Activated CD4-positive, alpha-beta T cell treated with anti-CD3 and anti-CD28 coated beads for 48 hours (primary cell): ENCODE results near the gene OIP5.
"Not testable (repeated sequence)": the region's sequence is repeated elsewhere in the genome, so short reads cannot be mapped to it uniquely, and the experiment has no call there.

Experiments
- DNase-seq: peaks from one replicate; pipeline ENCODE4 v3.0.0-alpha.2; 2020

OIP5 gene

DNA sequence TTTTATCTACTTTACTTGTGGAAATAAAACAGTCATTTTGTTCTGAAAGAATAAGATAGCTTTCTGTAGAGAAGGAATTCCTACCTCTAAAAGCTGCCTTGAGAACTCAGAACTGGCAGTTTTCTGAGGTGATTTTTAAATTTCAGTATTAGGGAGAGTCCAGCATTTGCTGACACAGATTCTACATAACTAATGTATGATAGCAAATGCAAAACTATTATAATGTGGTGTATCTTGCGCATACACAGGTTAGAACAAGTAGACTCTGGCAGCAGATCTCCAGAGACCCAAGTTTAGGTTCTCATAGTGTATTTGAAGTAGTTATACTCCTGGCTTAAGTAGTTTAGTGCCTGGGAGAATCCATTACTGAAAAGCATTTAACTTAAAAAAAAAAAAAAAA lies 30.8 kb downstream of the OIP5 start:
- no peak for DNase-seq

DNA sequence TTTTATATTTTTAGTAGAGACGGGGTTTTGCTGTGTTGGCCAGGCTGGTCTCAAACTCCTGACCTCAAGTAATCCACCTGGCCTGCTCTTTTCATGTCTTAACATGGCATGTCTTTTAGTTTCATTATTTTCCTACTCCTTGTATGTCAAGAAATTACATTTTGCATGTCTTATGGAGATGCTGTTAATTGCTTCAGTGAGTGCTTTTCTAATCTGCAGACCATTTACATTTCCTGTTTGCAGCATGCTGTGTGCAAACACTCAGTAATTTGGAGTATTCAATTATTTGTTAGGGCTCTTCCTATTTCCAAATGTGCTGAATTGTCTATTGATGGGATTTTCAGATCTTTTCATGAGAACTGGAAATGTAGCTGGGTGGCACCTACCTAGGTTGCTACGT lies 31.3 kb downstream of the OIP5 start:
- not testable (repeated sequence) for DNase-seq

DNA sequence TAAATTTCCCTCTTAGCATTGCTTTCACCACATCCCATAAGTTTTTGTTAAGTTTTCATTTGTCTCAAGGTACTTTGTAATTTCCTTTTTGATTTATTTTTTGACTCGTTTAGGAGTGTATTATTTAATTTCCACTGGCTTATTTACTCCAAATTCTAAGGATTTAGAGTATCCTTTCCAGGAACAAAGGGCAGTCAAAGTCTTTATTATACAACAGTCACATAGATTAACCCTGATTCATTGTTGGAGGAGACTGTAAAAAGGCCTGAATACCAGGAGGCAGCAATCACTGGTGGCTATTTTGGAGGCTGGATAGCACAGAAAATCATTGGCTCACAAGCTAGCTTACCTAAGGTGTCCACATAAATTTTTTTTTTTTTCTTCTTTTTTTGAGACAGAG lies 39.9 kb downstream of the OIP5 start:
- DNase-seq: no peak

DNA sequence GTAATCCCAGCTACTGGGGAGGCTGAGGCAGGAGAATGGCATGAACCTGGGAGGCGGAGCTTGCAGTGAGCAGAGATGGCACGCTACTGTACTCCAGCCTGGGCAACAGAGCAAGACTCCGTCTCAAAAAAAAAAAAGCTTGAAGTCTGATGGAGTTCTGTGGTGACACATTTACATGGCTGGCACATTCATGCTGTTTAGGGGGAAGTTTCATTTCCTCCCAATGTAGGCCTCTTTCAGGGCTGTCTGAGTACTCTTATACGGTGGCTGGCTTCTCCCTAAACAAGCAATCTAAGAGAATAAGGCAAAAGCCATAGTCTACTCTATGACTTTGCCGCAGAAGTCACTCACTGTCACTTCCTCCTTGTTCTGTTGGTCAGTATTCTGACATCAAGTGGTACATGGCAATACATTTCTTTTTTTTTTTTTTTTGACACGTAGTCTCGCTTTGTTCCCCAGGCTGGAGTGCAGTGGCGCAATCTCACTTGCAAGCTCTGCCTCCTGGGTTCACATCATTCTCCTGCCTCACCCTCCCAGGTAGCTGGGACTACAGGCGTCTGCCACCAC lies 41.2 kb downstream of the OIP5 start:
- DNase-seq: no peak

DNA sequence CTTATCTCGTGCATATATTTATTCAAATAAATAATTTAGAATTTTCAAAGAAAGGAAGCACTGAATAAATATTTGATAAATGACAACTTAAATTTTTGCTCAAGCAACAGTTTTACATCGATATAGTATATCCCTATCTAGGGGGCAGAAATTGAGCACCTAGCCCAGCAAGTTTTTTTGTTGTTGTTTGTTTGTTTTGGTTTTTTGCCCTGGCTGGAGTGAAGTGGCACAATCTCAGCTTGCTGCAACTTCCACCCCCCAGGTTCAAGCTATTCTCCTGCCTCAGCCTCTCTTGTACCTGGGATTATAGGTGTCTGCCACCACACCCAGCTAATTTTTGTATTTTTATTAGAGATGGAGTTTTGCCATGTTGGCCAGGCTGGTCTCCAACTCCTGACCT lies 42.4 kb downstream of the OIP5 start:
- DNase-seq: no peak

DNA sequence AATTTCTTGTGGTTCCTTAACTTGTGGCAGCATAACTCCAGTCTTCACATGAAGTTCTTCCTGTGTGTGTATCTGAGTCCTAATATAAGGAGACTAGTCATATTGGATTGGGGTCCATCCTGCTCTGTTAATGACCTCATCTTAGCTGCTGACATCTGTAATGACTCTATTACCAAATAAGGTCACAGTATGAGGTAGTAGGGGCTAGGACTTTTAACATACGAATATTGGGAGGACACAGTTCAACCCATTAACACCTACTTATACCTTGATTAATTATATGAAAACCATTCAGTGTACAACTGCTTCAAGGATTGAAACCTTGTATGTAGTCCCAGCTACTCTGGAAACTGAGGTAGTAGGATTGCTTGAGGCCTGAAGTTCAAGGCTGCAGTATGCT lies 43.9 kb downstream of the OIP5 start:
- DNase-seq: no peak

DNA sequence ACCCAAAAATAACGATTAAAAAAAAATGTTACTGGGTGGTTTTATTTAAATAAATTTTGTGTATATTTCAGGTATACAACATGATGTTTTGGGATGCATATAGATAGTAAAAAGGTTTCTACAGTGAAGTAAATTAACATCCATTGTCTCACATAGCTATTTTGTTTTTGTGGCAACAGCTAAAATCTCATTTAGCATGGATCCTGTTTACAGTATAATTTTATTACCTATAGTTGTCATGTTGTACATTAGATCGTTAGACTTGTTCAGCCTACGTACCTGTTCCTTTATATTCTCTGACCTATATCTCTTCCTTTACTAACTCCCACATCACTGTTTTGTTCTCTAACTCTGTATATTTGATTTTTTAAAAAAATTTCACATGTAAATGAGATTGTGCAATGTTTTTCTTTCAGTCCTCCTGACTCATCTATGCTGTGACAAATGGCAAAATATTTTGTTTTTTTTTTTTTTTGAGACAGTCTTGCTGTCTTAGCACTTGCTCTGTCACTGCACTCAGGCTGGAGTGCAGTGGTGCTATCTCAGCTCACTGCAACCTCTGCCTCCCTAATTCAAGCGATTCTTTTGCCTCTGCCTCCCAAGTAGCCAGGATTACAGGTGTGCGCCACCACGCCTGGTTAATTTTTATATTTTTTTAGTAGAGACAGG lies 45.6 kb downstream of the OIP5 start:
- DNase-seq: no peak

DNA sequence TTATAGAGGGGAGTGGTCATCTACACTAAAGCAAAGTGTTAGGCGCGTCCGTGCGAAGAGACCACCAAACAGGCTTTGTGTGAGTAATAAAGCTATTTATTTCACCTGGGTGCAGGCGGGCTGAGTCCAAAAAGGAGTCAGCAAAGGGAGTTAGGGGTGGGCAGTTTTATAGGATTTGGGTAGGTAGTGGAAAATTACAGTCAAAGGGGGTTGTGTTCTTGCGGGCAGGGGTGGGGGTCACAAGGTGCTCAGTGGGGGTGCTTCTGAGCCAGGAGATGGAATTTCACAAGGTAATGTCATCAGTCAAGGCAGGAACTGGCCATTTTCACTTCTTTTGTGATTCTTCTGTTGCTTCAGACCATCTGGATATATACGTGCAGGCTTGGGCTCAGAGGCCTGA lies 47.1 kb downstream of the OIP5 start:
- no peak for DNase-seq

DNA sequence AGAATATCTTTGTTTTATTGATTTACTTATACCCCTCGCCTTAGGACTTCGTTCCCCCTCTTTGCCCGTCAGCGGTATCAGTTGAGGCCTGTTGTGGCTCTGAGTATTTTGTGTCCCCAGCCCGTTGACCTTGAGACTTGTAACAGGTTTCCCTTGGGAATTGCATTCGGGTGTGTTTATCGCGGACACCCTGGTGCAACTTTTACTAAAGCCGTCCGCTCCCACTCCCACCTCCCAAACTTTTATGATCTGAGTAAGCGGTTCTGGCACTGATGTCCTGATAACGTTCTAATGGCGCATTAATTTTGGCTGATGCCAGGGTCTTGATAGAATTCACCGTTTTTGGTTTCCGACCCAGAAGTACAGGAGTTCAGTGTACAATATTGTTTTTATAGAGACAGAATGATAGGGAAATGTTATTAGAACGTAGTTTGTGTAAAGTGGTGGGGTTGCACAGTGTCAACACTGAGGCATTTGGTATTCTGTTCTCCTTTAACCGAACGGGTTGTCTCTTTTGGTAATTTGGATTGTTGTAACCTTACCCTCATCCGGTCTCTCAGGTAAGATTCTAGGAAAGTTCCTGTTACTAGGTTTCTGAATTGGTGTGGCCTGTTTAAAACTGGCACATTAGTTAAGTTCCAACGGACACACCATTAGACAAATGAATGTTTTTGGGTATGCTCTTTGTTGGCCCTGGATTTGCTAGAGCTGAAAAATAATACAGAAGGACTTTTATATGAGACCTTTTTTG lies 47.8 kb downstream of the OIP5 start:
- DNase-seq: no peak

DNA sequence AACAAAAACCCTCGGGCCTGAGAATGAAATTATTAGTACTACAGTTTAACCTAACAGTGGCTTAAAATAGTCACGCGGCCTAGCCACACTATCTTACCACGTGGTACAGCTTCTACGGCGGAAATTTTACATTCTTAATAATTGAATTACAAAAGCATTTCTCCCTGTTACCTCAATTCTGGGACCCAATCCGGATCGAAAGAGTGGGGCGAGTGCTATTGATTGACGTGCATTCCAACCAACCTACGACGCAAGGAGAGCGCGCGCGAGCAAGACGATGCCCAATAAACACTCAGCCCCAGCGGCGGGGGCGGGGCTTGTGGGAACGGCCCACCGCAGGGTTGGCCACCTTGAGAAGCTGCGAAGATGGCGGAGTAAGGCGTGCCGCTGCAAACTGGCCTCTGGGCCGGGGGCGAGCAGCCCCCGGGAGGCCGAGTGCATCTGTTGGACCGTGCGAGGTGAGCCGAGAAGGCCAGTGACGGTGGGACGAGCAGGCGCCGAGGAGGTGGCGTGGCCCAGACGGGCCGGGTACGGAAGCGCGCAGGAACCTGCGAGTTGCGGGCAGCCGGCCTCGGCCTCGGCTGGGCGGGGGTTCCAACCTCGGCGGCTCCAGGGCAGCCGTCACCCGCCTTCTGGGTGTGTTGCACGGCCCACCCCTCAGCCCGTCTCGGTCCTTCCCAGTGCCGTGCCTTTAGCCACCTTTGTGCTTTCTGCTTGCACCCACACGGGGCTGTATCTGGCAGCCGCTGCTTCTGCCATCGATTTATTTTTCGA lies 48.6 kb downstream of the OIP5 start:
- DNase-seq: peak; percentile 99

DNA sequence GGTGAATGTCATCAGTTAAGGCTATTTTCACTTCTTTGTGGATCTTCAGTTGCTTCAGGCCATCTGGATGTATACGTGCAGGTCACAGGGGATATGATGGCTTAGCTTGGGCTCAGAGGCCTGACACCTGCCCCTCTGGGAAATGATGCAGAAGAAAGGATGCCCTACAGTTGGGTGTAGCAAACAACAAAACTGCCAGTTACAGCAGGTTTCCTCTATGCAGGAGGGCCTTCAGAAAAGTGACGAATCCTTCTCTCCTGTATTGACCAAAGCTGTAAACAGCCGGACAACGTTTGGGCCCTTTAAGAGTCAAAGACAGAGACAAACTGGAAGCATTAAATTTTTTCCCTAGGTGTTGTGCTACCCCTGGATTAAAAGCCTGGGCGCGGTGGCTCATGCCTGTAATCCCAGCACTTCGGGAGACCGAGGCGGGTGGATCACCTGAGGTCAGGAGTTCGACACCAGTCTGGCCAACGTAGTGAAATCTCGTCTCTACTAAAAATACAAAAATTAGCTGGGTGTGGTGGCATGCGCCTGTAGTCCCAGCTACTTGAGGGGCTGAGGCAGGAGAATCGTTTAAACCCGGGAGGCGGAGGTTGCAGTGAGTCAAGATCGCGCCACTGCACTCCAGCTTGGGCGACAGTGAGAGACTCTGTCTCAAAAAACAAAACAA lies 49.3 kb downstream of the OIP5 start:
- DNase-seq: not testable (repeated sequence)

DNA sequence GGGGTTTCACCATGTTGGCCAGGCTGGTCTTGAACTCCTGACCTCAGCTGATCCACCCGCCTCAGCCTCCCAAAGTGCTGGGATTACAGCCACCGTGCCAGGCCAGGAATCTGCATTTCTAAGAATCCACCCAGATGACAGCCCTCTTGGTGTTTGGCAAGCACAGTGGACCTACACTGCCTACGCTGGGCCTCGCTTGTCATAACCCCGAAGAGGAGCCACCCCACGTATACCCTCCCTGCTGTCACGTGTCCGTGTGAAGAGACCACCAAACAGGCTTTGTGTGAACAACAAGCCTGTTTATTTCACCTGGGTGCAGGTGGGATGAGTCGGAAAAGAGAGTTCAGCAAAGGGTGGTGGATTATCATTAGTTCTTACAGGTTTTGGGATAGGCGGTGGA lies 50.0 kb downstream of the OIP5 start:
- DNase-seq: not testable (repeated sequence)

DNA sequence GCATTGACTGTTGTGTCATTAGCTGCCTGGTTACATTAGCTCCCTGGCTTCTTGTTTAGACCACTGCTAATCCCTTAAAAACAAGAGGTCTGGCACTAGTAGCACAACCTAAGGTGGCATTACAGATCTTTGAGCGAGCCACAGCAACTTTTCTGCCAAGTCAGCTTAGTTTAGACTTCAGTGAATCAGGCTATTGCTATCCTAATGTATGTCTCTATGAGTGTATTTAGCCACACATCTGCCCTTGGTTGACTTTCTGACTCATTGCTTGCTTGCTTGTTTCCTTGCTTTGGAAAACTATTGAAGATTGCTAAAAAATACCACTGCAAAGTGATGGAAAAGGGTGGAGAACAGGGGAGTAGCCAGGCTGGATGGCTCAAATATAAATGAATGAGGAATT lies 51.2 kb downstream of the OIP5 start:
- no peak for DNase-seq

DNA sequence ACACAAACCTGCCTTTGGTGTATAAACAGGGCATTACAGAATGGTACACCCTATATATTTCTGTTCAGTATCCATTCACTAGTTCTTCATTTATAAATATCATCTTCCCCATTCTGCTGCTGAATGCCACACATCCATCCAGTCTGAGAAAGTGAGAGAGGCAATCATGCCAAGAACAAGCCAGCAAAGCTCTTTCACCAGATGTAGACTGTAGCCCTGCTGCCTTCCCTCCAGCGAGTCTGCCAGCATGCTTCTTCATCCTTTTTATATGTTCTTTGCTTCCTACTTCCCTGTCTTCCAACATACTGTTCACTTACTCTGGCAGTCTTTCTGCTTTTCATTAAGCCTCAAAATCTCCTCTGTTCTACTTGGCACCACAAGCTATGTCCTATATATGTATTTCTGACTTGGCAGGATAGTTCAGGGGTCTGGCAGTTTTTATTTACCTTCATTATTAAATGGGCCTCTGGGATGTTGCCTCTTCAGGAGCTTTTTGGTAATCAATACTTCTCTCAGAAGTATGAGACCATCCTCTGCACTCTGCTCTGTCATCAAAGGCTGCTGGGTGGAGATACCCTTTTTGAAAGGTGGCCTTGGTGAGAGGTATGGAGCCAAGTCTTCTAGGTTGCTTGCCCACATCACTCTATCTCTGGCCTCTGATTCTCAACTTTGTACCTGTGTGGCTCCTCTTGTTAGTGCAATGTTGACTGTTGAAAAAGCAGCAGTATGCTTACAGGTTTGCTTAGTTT lies 52.7 kb downstream of the OIP5 start:
- no peak for DNase-seq

DNA sequence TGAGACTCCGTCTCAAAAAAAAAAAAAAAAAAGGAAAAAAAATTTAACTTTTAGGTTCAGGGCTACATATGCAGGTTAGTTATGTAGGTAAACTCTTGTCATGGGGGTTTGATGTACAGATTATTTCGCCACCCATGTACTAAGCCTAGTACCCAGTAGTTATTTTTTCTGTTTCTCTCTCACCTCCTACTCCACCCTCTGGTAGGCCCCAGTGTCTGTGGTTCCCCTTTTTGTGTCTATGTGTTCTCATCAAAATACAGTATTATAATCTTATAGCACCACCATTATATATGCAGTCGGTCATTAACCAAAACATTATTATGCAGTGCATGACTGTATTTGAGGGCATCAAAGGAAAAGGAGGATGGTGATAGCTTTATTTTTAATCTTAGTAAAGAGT lies 54.1 kb downstream of the OIP5 start:
- no peak for DNase-seq

DNA sequence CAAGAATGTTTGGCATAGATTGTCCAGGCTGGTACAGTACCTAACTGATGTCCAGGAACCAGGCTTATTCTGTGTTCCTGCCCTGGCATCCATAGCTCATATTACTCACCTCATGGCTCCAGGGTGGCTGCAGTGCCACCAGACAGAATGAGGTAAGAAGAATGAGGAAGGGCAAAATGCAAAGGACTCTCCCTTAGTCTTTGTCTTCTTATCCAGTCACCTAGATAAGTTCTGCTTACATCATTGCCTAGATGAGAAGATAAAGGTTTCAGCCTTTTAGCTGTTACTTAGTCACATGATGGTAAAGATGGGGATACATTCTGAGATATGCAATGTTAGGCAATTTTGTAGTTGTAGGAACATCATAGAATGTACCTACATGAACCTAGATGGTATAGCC lies 55.6 kb downstream of the OIP5 start:
- no peak for DNase-seq

DNA sequence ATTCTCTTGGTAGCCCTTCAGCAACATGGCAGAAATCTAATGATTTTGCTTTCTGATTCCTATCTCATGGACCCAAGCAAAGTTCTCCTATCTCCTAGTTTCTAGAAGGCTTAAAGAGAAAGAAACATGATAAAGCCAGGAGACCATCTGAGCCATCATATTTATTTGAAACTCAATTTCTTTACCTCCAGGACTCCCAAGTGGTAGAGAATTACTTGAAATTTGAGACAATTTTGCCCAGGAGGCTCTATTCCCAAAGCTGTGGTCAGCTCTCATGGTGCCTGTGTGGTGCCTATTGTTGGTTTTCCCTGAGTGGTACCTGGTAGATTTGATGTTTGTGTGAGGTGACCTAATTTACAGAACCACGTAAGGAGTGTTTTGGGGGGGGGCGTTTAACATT lies 62.5 kb downstream of the OIP5 start:
- no peak for DNase-seq

DNA sequence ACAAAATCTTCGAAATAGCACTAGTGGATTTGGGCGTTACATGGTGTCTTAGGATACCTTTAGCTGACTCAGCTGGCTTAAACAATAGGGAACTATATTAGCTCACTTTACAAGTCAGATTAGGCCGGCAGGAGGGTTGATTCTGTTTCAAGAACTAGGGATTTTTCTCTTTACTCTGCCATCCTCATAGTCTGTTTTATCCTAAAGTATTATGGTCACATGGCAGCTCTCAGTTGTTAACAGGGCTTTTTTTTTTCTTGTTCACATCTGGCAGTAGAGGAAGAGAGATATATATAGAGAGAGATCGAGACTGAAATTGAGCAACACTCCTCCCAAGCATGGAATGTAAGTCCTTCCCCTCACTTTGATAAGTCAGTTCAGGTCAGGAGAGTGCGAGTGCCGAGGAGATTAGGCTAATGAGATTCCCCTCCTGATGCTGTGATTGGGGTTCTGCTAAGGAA lies 68.5 kb downstream of the OIP5 start:
- DNase-seq: no peak

DNA sequence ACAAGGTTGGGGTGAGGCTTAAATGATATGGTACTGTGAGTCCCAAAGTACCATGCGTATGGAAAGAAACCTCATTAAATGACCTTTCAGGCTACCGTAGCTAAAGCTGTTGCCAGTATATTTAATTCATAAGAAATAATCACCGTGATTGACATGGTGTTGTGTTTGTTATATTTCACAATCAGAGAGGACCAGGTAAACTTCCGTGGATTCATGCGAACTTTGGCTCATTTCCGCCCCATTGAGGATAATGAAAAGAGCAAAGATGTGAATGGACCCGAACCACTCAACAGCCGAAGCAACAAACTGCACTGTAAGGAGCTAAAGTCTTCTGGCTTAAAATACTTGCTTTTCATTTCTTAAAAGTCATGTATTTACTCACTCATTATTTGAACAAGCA lies 69.8 kb downstream of the OIP5 start:
- DNase-seq: no peak

DNA sequence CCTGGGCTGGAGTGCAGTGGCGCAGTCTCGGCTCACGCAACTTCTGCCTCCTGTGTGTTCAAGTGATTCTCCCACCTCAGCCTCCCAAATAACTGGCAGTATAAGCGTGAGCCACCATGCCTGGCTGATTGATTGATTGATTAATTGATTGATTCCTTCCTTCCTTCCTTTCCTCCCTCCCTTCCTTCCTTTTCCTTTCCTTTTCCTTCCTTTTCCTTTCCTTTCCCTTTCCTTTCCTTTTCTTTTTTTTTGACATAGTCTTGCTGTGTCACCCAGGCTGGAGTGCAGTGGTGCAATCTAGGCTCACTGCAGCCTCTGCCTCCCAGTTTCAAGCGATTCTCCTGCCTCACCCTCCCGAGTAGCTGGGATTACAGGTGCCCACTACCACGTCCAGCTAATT lies 71.5 kb downstream of the OIP5 start:
- not testable (repeated sequence) for DNase-seq

DNA sequence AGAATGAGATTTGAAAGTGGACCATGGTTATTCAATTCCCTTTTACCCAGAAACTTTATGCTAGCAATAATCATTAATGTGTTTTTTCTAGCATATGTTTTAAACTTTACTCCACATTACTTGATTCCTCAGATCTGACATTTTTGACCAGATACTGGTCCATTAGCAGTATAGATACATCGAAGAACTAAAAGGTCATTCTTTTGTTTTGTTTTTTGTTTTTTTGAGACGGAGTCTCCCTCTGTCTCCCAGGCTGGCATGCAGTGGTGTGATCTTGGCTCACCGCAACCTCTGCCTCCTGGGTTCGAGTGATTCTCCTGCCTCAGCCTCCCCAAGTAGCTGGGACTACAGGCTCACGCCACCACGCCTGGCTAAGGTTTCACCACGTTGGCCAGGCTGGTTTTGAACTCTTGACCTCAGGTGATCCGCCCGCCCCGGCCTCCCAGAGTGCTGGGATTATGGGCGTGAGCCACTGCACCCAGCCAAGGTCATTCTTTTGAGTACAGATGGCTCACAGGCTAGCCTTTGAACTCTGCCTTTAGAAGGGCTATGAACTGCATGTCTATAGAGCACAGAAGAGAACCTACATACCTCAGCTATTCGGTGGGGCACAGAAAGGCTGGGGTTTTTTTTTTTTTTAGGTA lies 72.7 kb downstream of the OIP5 start:
- DNase-seq: no peak
